Measurements from ENCODE around the gene GTPBP3. TPM values are rescaled to one million over a fixed set of nuclear protein-coding genes. Genes with fewer than 3 reads are reported as not detected.

GTPBP3 gene
- total and polyA plus RNA-seq, 2 experiments from 2014 or later, result 25.4 to 67.8 TPM

- Histone ChIP-seq H3K9me2 (ENCODE audit: insufficient read depth) (no peaks in the 10 kb centered on the region), H4K20me1 (replicated peaks; ENCODE audit: insufficient read depth) (no peaks in the 10 kb centered on the region; the same call in 1 of the 2 replicates), H2AFZ (no peak overlapping the region), H3K36me3 (ENCODE audit: insufficient read depth) (peaks cover 13% of the 10 kb centered on the region; the same call in 1 of the 2 replicates), H3K79me2 (replicated peaks; ENCODE audit: insufficient read depth) (no peaks in the 10 kb centered on the region), H3K4me3 (no peak overlapping the region), H3F3A (replicated peaks; ENCODE audit: low read depth) (peaks cover 7% of the 10 kb centered on the region; the same call in 1 of the 2 replicates), H3K27ac (ENCODE audit: low read depth) (no peak overlapping the region), H3K4me2 (no peak overlapping the region), H3K4me1 (ENCODE audit: insufficient read depth) (peaks cover 9% of the 10 kb centered on the region; the same call in 1 of the 2 replicates), H3K27me3 (ENCODE audit: insufficient read depth) (no peaks in the 10 kb centered on the region)
- TF ChIP-seq EZH2phosphoT487 (IDR thresholded peaks at IDR 0.05; ENCODE audit: unreplicated experiment), result no peak
- TF ChIP-seq, protein P1, sequence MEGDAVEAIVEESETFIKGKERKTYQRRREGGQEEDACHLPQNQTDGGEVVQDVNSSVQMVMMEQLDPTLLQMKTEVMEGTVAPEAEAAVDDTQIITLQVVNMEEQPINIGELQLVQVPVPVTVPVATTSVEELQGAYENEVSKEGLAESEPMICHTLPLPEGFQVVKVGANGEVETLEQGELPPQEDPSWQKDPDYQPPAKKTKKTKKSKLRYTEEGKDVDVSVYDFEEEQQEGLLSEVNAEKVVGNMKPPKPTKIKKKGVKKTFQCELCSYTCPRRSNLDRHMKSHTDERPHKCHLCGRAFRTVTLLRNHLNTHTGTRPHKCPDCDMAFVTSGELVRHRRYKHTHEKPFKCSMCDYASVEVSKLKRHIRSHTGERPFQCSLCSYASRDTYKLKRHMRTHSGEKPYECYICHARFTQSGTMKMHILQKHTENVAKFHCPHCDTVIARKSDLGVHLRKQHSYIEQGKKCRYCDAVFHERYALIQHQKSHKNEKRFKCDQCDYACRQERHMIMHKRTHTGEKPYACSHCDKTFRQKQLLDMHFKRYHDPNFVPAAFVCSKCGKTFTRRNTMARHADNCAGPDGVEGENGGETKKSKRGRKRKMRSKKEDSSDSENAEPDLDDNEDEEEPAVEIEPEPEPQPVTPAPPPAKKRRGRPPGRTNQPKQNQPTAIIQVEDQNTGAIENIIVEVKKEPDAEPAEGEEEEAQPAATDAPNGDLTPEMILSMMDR (conservative IDR thresholded peaks at IDR 0.05; ENCODE audit: low read depth in 2 of 2), result peak in 1 of 2 experiments; percentile 18; a peak in 1 of 4 replicates
- ATAC-seq (no peak), DNase-seq (ENCODE audit: low spot score) (no peak)
- no peak overlapping the region for H3K4me3 Mint-ChIP-seq
- H3K36me3 Mint-ChIP-seq (ENCODE audit: low read depth), result peaks cover 46% of the 10 kb centered on the region
- H3K27me3 Mint-ChIP-seq (ENCODE audit: insufficient read depth, low read depth, poor library complexity), result peaks cover 20% of the 10 kb centered on the region
- no peak overlapping the region for H3K27ac Mint-ChIP-seq
- peaks cover 11% of the 10 kb centered on the region; the same call in 2 of the 3 replicates for H3K4me1 Mint-ChIP-seq
- H3K9me3 Mint-ChIP-seq, result no peaks in the 10 kb centered on the region; the same call in 2 of the 3 replicates
These were observed 17.7 kb upstream of the GTPBP3 start for GRCh38 chr19:17319473-17320238.

DNA sequence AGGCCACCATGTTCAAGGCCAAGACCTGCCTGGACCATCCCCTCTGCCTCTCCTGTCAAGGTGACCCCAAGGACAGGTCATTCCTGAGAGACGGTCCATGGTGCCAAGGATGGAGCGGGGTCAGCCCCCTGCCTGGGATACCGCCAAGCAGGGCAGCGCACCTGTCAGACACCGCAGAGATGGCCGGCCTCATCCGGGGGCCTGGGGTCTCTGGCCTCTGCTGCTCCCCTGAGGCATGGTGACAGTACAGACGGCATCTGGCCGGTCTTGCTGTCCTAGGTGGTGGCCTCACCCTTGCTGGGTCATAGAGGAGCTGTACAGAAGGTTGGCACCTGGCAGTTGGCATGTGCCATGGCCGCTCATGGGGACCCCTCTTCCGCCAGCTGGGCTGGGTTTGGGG is 16.9 kb upstream of the GTPBP3 start:
- Mint-ChIP-seq H3K4me1 (peaks cover 11% of the 10 kb centered on the region; the same call in 2 of the 3 replicates), H3K27me3 (ENCODE audit: insufficient read depth, low read depth, poor library complexity) (peaks cover 20% of the 10 kb centered on the region), H3K36me3 (ENCODE audit: low read depth) (peaks cover 45% of the 10 kb centered on the region), H3K27ac (no peak overlapping the region), H3K4me3 (no peak overlapping the region), H3K9me3 (no peaks in the 10 kb centered on the region; the same call in 2 of the 3 replicates)
- H3K9me2 ChIP-seq (ENCODE audit: insufficient read depth), result no peaks in the 10 kb centered on the region
- DNase-seq (ENCODE audit: low spot score), result no peak
- H3K36me3 ChIP-seq (ENCODE audit: insufficient read depth), result peaks cover 9% of the 10 kb centered on the region; the same call in 1 of the 2 replicates
- H2AFZ ChIP-seq, result no peak overlapping the region
- no peaks in the 10 kb centered on the region for H3K79me2 ChIP-seq (replicated peaks; ENCODE audit: insufficient read depth)
- peaks cover 9% of the 10 kb centered on the region; the same call in 1 of the 2 replicates for H3K4me1 ChIP-seq (ENCODE audit: insufficient read depth)
- peaks cover 7% of the 10 kb centered on the region; the same call in 1 of the 2 replicates for H3F3A ChIP-seq (replicated peaks; ENCODE audit: low read depth)
- no peaks in the 10 kb centered on the region for H3K27me3 ChIP-seq (ENCODE audit: insufficient read depth)
- H4K20me1 ChIP-seq (replicated peaks; ENCODE audit: insufficient read depth), result no peaks in the 10 kb centered on the region; the same call in 1 of the 2 replicates
- no peak for ATAC-seq
- H3K4me2 ChIP-seq, result no peak overlapping the region
- no peak overlapping the region for H3K27ac ChIP-seq (ENCODE audit: low read depth)
- no peak overlapping the region for H3K4me3 ChIP-seq
- TF ChIP-seq STAT1 (IDR thresholded peaks at IDR 0.05; ENCODE audit: unreplicated experiment), result no peak
- no peak for TF ChIP-seq ZNF114 (CRISPR knock-in tag; IDR thresholded peaks at IDR 0.05)
- no peak for TF ChIP-seq POLR2AphosphoS5 (IDR thresholded peaks at IDR 0.05; ENCODE audit: low read depth)
- TF ChIP-seq, protein P1 (conservative IDR thresholded peaks at IDR 0.05; ENCODE audit: low read depth in 2 of 2), result no peak
- TF ChIP-seq CREB1 (CRISPR knock-in tag; IDR thresholded peaks at IDR 0.05; ENCODE audit: low read depth), result no peak
- no peak for TF ChIP-seq ZNF331 (CRISPR knock-in tag; IDR thresholded peaks at IDR 0.05; ENCODE audit: low read depth)
- TF ChIP-seq, protein P2, sequence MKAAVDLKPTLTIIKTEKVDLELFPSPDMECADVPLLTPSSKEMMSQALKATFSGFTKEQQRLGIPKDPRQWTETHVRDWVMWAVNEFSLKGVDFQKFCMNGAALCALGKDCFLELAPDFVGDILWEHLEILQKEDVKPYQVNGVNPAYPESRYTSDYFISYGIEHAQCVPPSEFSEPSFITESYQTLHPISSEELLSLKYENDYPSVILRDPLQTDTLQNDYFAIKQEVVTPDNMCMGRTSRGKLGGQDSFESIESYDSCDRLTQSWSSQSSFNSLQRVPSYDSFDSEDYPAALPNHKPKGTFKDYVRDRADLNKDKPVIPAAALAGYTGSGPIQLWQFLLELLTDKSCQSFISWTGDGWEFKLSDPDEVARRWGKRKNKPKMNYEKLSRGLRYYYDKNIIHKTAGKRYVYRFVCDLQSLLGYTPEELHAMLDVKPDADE (IDR thresholded peaks at IDR 0.05), result no peak
- TF ChIP-seq EZH2phosphoT487 (IDR thresholded peaks at IDR 0.05; ENCODE audit: unreplicated experiment), result no peak
- TF ChIP-seq, protein P3, sequence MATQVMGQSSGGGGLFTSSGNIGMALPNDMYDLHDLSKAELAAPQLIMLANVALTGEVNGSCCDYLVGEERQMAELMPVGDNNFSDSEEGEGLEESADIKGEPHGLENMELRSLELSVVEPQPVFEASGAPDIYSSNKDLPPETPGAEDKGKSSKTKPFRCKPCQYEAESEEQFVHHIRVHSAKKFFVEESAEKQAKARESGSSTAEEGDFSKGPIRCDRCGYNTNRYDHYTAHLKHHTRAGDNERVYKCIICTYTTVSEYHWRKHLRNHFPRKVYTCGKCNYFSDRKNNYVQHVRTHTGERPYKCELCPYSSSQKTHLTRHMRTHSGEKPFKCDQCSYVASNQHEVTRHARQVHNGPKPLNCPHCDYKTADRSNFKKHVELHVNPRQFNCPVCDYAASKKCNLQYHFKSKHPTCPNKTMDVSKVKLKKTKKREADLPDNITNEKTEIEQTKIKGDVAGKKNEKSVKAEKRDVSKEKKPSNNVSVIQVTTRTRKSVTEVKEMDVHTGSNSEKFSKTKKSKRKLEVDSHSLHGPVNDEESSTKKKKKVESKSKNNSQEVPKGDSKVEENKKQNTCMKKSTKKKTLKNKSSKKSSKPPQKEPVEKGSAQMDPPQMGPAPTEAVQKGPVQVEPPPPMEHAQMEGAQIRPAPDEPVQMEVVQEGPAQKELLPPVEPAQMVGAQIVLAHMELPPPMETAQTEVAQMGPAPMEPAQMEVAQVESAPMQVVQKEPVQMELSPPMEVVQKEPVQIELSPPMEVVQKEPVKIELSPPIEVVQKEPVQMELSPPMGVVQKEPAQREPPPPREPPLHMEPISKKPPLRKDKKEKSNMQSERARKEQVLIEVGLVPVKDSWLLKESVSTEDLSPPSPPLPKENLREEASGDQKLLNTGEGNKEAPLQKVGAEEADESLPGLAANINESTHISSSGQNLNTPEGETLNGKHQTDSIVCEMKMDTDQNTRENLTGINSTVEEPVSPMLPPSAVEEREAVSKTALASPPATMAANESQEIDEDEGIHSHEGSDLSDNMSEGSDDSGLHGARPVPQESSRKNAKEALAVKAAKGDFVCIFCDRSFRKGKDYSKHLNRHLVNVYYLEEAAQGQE (IDR thresholded peaks at IDR 0.05; ENCODE audit: unreplicated experiment), result no peak
